ENCODE data around the gene ADAMTS2. TPM values are rescaled to one million over a fixed set of nuclear protein-coding genes. Genes with fewer than 3 reads are reported as not detected.

ADAMTS2 gene
- total and polyA plus RNA-seq, 7 experiments from 2014 or later = not detected

- H3K9me3 Mint-ChIP-seq = peaks cover 0 to 2% (median 0%) of the 10 kb centered on the region in 11 donors
- no peaks in the 10 kb centered on the region for H3K4me1 Mint-ChIP-seq
- no peak overlapping the region for H3K4me3 Mint-ChIP-seq
- H3K36me3 ChIP-seq (ENCODE audit: control insufficient read depth in 2 of 3, insufficient read depth in 3 of 3, low read length in 3 of 3) = no peaks in the 10 kb centered on the region
- H3K9me3 ChIP-seq (ENCODE audit: control insufficient read depth in 2 of 3, low read length in 3 of 3) = no peaks in the 10 kb centered on the region
- DNase-seq = no peak
- intact Hi-C loops (cut with micrococcal nuclease) = no loop called here
- CTCF ChIA-PET = no interaction called here
- H3K27ac ChIP-seq (ENCODE audit: low read depth, low read length) = no peak overlapping the region
- no peaks in the 10 kb centered on the region for H3K27me3 ChIP-seq (ENCODE audit: control insufficient read depth in 2 of 2, insufficient read depth in 2 of 2, low read length in 2 of 2)
- no peak overlapping the region for H3K27ac Mint-ChIP-seq
- no peaks in the 10 kb centered on the region for H3K36me3 Mint-ChIP-seq
- POLR2A ChIA-PET = no interaction called here
- H3K27me3 Mint-ChIP-seq = no peaks in the 10 kb centered on the region
- no peaks in the 10 kb centered on the region for H3K4me1 ChIP-seq (ENCODE audit: control insufficient read depth in 2 of 2, insufficient read depth in 2 of 2, low read length in 2 of 2)
- H3K4me3 ChIP-seq (ENCODE audit: low read length) = no peak overlapping the region
- no peak for ATAC-seq
These were observed 35.2 kb upstream of the ADAMTS2 start for GRCh38 chr5:179380211-179381035.

- peaks cover 0 to 2% (median 0%) of the 10 kb centered on the region in 7 donors for H3K4me1 Mint-ChIP-seq
- ATAC-seq (no peak), DNase-seq (no peak)
- H3K36me3 ChIP-seq (ENCODE audit: control insufficient read depth in 2 of 3, insufficient read depth in 3 of 3, low read length in 3 of 3) = no peaks in the 10 kb centered on the region
- H3K4me1 ChIP-seq (ENCODE audit: control insufficient read depth in 2 of 2, insufficient read depth in 2 of 2, low read length in 2 of 2) = no peaks in the 10 kb centered on the region
- no peak overlapping the region for H3K4me3 ChIP-seq (ENCODE audit: low read length)
- no peak overlapping the region for H3K4me3 Mint-ChIP-seq
- intact Hi-C loops (cut with micrococcal nuclease) = no loop called here
- no peaks in the 10 kb centered on the region for H3K27me3 Mint-ChIP-seq
- no peaks in the 10 kb centered on the region for H3K36me3 Mint-ChIP-seq
- H3K27ac ChIP-seq (ENCODE audit: low read depth, low read length) = no peak overlapping the region
- no peak overlapping the region for H3K27ac Mint-ChIP-seq
- ChIA-PET CTCF (no interaction called here), POLR2A (no interaction called here)
- no peaks in the 10 kb centered on the region for H3K9me3 ChIP-seq (ENCODE audit: control insufficient read depth in 2 of 3, low read length in 3 of 3)
- no peaks in the 10 kb centered on the region for H3K27me3 ChIP-seq (ENCODE audit: control insufficient read depth in 2 of 2, insufficient read depth in 2 of 2, low read length in 2 of 2)
- H3K9me3 Mint-ChIP-seq = peaks cover 0 to 2% (median 0%) of the 10 kb centered on the region in 11 donors
These were observed 34.1 kb upstream of the ADAMTS2 start for GRCh38 chr5:179379321-179379890.

GRCh38 chr5:179378441-179379271 lies 33.4 kb upstream of the ADAMTS2 start:
- no peak for ATAC-seq
- intact Hi-C loops (cut with micrococcal nuclease) = no loop called here
- Histone ChIP-seq H3K4me3 (ENCODE audit: low read length) (no peak overlapping the region), H3K27ac (ENCODE audit: low read depth, low read length) (no peak overlapping the region), H3K36me3 (ENCODE audit: control insufficient read depth in 2 of 3, insufficient read depth in 3 of 3, low read length in 3 of 3) (no peaks in the 10 kb centered on the region), H3K4me1 (ENCODE audit: control insufficient read depth in 2 of 2, insufficient read depth in 2 of 2, low read length in 2 of 2) (no peaks in the 10 kb centered on the region), H3K27me3 (ENCODE audit: control insufficient read depth in 2 of 2, insufficient read depth in 2 of 2, low read length in 2 of 2) (no peaks in the 10 kb centered on the region), H3K9me3 (ENCODE audit: control insufficient read depth in 2 of 3, low read length in 3 of 3) (no peaks in the 10 kb centered on the region)
- POLR2A ChIA-PET = no interaction called here
- H3K9me3 Mint-ChIP-seq = peaks cover 0 to 4% (median 0%) of the 10 kb centered on the region in 11 donors
- no peak overlapping the region for H3K27ac Mint-ChIP-seq
- peaks cover 0 to 3% (median 0%) of the 10 kb centered on the region in 7 donors for H3K4me1 Mint-ChIP-seq
- CTCF ChIA-PET = no interaction called here
- no peak overlapping the region for H3K4me3 Mint-ChIP-seq
- DNase-seq = no peak
- no peaks in the 10 kb centered on the region for H3K36me3 Mint-ChIP-seq
- no peaks in the 10 kb centered on the region for H3K27me3 Mint-ChIP-seq

- intact Hi-C loops (cut with micrococcal nuclease) = no loop called here
- Histone ChIP-seq H3K4me3 (ENCODE audit: low read length) (no peak overlapping the region), H3K27me3 (ENCODE audit: control insufficient read depth in 2 of 2, insufficient read depth in 2 of 2, low read length in 2 of 2) (no peaks in the 10 kb centered on the region), H3K27ac (ENCODE audit: low read depth, low read length) (no peak overlapping the region), H3K4me1 (ENCODE audit: control insufficient read depth in 2 of 2, insufficient read depth in 2 of 2, low read length in 2 of 2) (no peaks in the 10 kb centered on the region), H3K9me3 (ENCODE audit: control insufficient read depth in 2 of 3, low read length in 3 of 3) (no peaks in the 10 kb centered on the region), H3K36me3 (ENCODE audit: control insufficient read depth in 2 of 3, insufficient read depth in 3 of 3, low read length in 3 of 3) (no peaks in the 10 kb centered on the region)
- CTCF ChIA-PET = no interaction called here
- H3K4me3 Mint-ChIP-seq = no peak overlapping the region
- POLR2A ChIA-PET = no interaction called here
- peaks cover 0 to 3% (median 0%) of the 10 kb centered on the region in 7 donors for H3K4me1 Mint-ChIP-seq
- ATAC-seq (no peak), DNase-seq (no peak)
- H3K27ac Mint-ChIP-seq = no peak overlapping the region
- H3K36me3 Mint-ChIP-seq = no peaks in the 10 kb centered on the region
- peaks cover 0 to 4% (median 0%) of the 10 kb centered on the region in 11 donors for H3K9me3 Mint-ChIP-seq
- H3K27me3 Mint-ChIP-seq = no peaks in the 10 kb centered on the region
These were observed 32.8 kb upstream of the ADAMTS2 start for GRCh38 chr5:179378116-179378440.

GRCh38 chr5:179377421-179378115 lies 32.3 kb upstream of the ADAMTS2 start:
- POLR2A ChIA-PET = no interaction called here
- no peak for DNase-seq

GRCh38 chr5:179376701-179377420 lies 31.6 kb upstream of the ADAMTS2 start:
- Histone ChIP-seq H3K4me1 (ENCODE audit: control insufficient read depth in 2 of 2, insufficient read depth in 2 of 2, low read length in 2 of 2) (no peaks in the 10 kb centered on the region), H3K27ac (ENCODE audit: low read depth, low read length) (no peak overlapping the region), H3K4me3 (ENCODE audit: low read length) (no peak overlapping the region), H3K9me3 (ENCODE audit: control insufficient read depth in 2 of 3, low read length in 3 of 3) (no peaks in the 10 kb centered on the region), H3K36me3 (ENCODE audit: control insufficient read depth in 2 of 3, insufficient read depth in 3 of 3, low read length in 3 of 3) (no peaks in the 10 kb centered on the region), H3K27me3 (ENCODE audit: control insufficient read depth in 2 of 2, insufficient read depth in 2 of 2, low read length in 2 of 2) (no peaks in the 10 kb centered on the region)
- Mint-ChIP-seq H3K4me1 (peaks cover 0 to 3% (median 0%) of the 10 kb centered on the region in 7 donors), H3K4me3 (no peak overlapping the region), H3K27me3 (no peaks in the 10 kb centered on the region), H3K36me3 (no peaks in the 10 kb centered on the region), H3K27ac (no peak overlapping the region), H3K9me3 (peaks cover 0 to 4% (median 0%) of the 10 kb centered on the region in 11 donors)
- ChIA-PET CTCF (interaction anchor here (0.7 kb wide), 1 partner anchor 195 kb away, joined by 3 read pairs; no protein-coding TSS in a partner anchor), POLR2A (no interaction called here)
- ATAC-seq (no peak), DNase-seq (no peak)
- intact Hi-C loops (cut with micrococcal nuclease) = no loop called here

More at GRCh38 chr5:179377421-179378115, 32.3 kb upstream of the ADAMTS2 start:
- Histone ChIP-seq H3K4me3 (ENCODE audit: low read length) (no peak overlapping the region), H3K27ac (ENCODE audit: low read depth, low read length) (no peak overlapping the region), H3K4me1 (ENCODE audit: control insufficient read depth in 2 of 2, insufficient read depth in 2 of 2, low read length in 2 of 2) (no peaks in the 10 kb centered on the region), H3K9me3 (ENCODE audit: control insufficient read depth in 2 of 3, low read length in 3 of 3) (no peaks in the 10 kb centered on the region), H3K36me3 (ENCODE audit: control insufficient read depth in 2 of 3, insufficient read depth in 3 of 3, low read length in 3 of 3) (no peaks in the 10 kb centered on the region), H3K27me3 (ENCODE audit: control insufficient read depth in 2 of 2, insufficient read depth in 2 of 2, low read length in 2 of 2) (no peaks in the 10 kb centered on the region)
- Mint-ChIP-seq H3K27me3 (no peaks in the 10 kb centered on the region), H3K36me3 (no peaks in the 10 kb centered on the region), H3K27ac (no peak overlapping the region), H3K4me1 (peaks cover 0 to 3% (median 0%) of the 10 kb centered on the region in 7 donors), H3K9me3 (peaks cover 0 to 4% (median 0%) of the 10 kb centered on the region in 11 donors), H3K4me3 (no peak overlapping the region)
- no peak for ATAC-seq
- intact Hi-C loops (cut with micrococcal nuclease) = no loop called here
- CTCF ChIA-PET = no interaction called here

Measured in naive thymus-derived CD4-positive, alpha-beta T cell (primary cell).